ENCODE results near the gene CALHM1.
A peak's percentile ranks its signal among the peaks of the same experiment; 100 is the strongest.
"Not testable (repeated sequence)": the region's sequence is repeated elsewhere in the genome, so short reads cannot be mapped to it uniquely, and the experiment has no call there.

The CALHM1 gene

DNA sequence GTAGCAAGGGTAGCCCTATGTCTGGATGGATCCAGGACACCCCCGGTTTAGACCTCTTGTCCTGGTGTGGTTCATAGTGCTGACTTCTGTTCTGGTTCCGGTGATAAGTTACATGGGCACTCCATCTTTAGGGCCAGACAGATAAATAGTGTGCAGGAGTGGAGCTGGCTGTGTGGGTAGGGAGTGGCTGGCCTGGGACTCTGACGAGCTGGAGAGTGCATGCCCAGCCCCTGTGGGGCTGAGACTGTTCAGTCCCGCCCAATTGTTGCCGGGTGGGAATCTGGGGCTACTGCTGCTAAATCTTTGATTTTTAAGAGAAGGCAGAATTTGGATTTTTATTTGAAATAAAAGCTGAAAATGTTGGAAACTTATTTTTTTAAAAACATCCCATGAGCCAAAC lies 35.0 kb downstream of the CALHM1 start:
- DNase-seq: no peak

DNA sequence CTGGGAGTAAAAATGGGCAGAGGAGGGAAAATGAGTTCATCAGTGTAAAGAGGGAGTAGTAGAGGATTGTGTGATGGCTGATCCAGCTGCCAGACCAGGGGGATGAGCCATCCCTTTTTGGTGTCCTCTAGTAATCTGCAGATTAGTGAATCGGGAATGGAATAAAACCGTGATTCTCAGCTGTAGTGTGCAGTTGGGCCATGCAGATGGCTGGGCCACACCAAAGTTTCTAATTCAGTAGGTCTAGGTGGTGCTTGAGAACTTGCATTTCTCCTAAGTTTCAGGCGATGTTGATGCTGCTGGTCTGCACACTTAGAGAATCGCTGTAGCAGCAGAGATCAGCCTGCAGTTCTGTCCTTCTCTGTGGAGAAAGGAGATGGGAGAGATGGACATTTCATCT lies 39.6 kb downstream of the CALHM1 start:
- DNase-seq: no peak

- DNase-seq: no peak
These were observed 41.1 kb downstream of the CALHM1 start for GRCh38 chr10:103417601-103418000.

DNA sequence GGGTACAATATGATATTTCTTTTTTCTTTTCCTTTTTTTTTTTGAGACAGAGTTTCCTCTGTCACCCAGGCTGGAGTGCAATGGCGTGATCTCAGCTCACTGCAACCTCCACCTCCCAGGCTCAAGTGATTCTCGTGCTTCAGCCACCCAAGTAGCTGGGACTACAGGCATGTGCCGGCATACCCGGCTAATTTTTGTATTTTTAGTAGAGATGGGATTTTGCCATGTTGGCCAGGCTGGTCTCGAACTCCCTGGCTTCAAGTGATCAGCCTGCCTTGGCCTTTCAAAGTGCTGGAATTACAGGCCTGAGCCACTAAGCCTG lies 41.6 kb downstream of the CALHM1 start:
- DNase-seq: not testable (repeated sequence)

- DNase-seq: peak; percentile 58
These were observed 42.1 kb downstream of the CALHM1 start for GRCh38 chr10:103416436-103417147.

DNA sequence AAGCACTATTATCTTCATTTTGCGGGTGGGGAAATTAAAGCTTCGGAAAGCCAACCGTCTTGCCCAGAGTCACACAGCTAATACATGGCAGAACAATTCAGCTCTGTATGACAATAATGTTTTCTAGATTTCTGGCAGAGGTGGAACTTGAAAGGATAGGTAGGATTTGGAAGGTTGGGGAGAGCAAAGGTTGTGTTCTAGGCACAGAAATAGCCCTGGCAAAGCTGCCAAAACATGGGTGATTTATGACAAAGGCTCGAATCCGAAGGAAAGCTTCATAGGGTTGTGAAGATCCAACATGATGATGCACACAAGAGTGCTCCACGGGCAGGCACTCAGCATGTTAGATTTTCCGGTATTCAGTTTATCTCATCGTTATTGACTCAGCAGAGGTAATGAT lies 43.1 kb downstream of the CALHM1 start:
- no peak for DNase-seq

DNA sequence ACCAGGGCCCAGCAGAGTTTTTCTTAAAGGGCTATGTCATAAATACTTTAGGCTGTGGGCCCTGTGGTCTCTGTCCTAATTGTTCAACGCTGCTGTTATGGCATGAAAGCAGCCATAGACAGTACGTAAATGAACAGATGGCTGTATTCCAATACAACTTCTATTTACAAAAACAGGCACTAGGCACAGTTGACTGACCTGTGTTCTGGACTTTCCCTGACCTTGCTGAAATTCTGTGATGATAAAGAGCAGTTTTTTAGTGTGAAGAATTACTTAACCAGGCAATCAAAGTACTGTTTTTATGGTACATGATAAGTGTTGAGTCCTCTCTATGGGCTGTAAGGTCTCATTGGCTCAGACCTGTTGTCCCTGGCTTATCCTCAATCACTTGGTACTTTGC lies 45.1 kb downstream of the CALHM1 start:
- no peak for DNase-seq

All from RPMI8226 (cell line).